ENCODE results near the gene SEC11A. TPM values are rescaled to one million over a fixed set of nuclear protein-coding genes. Genes with fewer than 3 reads are reported as not detected.
"Not testable (repeated sequence)": the region's sequence is repeated elsewhere in the genome, so short reads cannot be mapped to it uniquely, and the experiment has no call there.

The SEC11A gene
- total RNA-seq (2014; rRNA removed; shearing (Covaris generic)), result 109 and 150 TPM in 2 replicates

GRCh38 chr15:84716036-84716732 lies at the start of gene SEC11A:
SEC11A (minus strand) TSS chr15:84716139; CDS start chr15:84716075, 64 bp downstream.
- peak; percentile 91 for DNase-seq (ENCODE audit: low read depth)

GRCh38 chr15:84765675-84766074 lies 49.7 kb upstream of the SEC11A start:
- DNase-seq (ENCODE audit: low read depth), result no peak

- no peak for DNase-seq (ENCODE audit: low read depth)
Observed at GRCh38 chr15:84764989-84765388, 49.0 kb upstream of the SEC11A start.

GRCh38 chr15:84764585-84764984 lies 48.6 kb upstream of the SEC11A start:
- no peak for DNase-seq (ENCODE audit: low read depth)

- no peak for DNase-seq (ENCODE audit: low read depth)
Observed at GRCh38 chr15:84762840-84763572, 47.1 kb upstream of the SEC11A start.

GRCh38 chr15:84761607-84762131 lies 45.7 kb upstream of the SEC11A start:
- DNase-seq (ENCODE audit: low read depth), result no peak

- no peak for DNase-seq (ENCODE audit: low read depth)
Observed at GRCh38 chr15:84760219-84760618, 44.3 kb upstream of the SEC11A start.

GRCh38 chr15:84759018-84759417 lies 43.1 kb upstream of the SEC11A start:
- no peak for DNase-seq (ENCODE audit: low read depth)

GRCh38 chr15:84755736-84756527 lies 40.0 kb upstream of the SEC11A start:
- DNase-seq (ENCODE audit: low read depth), result no peak

- DNase-seq (ENCODE audit: low read depth), result not testable (repeated sequence)
Observed at GRCh38 chr15:84754889-84755288, 39.0 kb upstream of the SEC11A start.

GRCh38 chr15:84752700-84753099 lies 36.8 kb upstream of the SEC11A start:
- DNase-seq (ENCODE audit: low read depth), result no peak

- DNase-seq (ENCODE audit: low read depth), result no peak
Observed at GRCh38 chr15:84752195-84752594, 36.3 kb upstream of the SEC11A start.

GRCh38 chr15:84751721-84752120 lies 35.8 kb upstream of the SEC11A start:
- not testable (repeated sequence) for DNase-seq (ENCODE audit: low read depth)

GRCh38 chr15:84750583-84751092 lies 34.7 kb upstream of the SEC11A start:
- DNase-seq (ENCODE audit: low read depth), result no peak

GRCh38 chr15:84749111-84749991 lies 33.4 kb upstream of the SEC11A start:
- no peak for DNase-seq (ENCODE audit: low read depth)

- peak; percentile 73 for DNase-seq (ENCODE audit: low read depth)
Observed at GRCh38 chr15:84748274-84749110, 32.6 kb upstream of the SEC11A start, which contains the start of gene ZNF592. ZNF592 (plus strand) TSS chr15:84748592; CDS start chr15:84782676, 34,084 bp downstream.

GRCh38 chr15:84747416-84748273 lies 31.7 kb upstream of the SEC11A start:
- DNase-seq (ENCODE audit: low read depth), result peak; percentile 56

GRCh38 chr15:84741121-84741520 lies 25.2 kb upstream of the SEC11A start:
- DNase-seq (ENCODE audit: low read depth), result no peak

- no peak for DNase-seq (ENCODE audit: low read depth)
Observed at GRCh38 chr15:84740691-84741090, 24.8 kb upstream of the SEC11A start.
